ENCODE results near the gene POLDIP3.

The POLDIP3 gene

GRCh38 chr22:42596336-42596735 lies 18.3 kb downstream of the POLDIP3 start:
- no peak for TF ChIP-seq CTCF (IDR thresholded peaks at IDR 0.05; ENCODE audit: borderline replicate concordance, insufficient read depth, low read depth, low read length)

GRCh38 chr22:42595434-42595833 lies 19.2 kb downstream of the POLDIP3 start:
- TF ChIP-seq CTCF (IDR thresholded peaks at IDR 0.05; ENCODE audit: borderline replicate concordance, insufficient read depth, low read depth, low read length) = no peak
- no peak overlapping the region for H3K4me3 ChIP-seq (ENCODE audit: low read depth, low read length)

More at GRCh38 chr22:42596336-42596735, 18.3 kb downstream of the POLDIP3 start:
- H3K4me3 ChIP-seq (ENCODE audit: low read depth, low read length) = no peak overlapping the region

GRCh38 chr22:42591987-42592386 lies 22.7 kb downstream of the POLDIP3 start:
- H3K4me3 ChIP-seq (ENCODE audit: low read depth, low read length) = no peak overlapping the region
- TF ChIP-seq CTCF (IDR thresholded peaks at IDR 0.05; ENCODE audit: borderline replicate concordance, insufficient read depth, low read depth, low read length) = no peak

GRCh38 chr22:42587588-42588175 lies 27.0 kb downstream of the POLDIP3 start:
- H3K4me3 ChIP-seq (ENCODE audit: low read depth, low read length) = no peak overlapping the region
- TF ChIP-seq CTCF (IDR thresholded peaks at IDR 0.05; ENCODE audit: borderline replicate concordance, insufficient read depth, low read depth, low read length) = no peak

GRCh38 chr22:42586381-42586780 lies 28.3 kb downstream of the POLDIP3 start:
- H3K4me3 ChIP-seq (ENCODE audit: low read depth, low read length) = no peak overlapping the region
- TF ChIP-seq CTCF (IDR thresholded peaks at IDR 0.05; ENCODE audit: borderline replicate concordance, insufficient read depth, low read depth, low read length) = no peak

GRCh38 chr22:42585096-42585495 lies 29.6 kb downstream of the POLDIP3 start:
- no peak overlapping the region for H3K4me3 ChIP-seq (ENCODE audit: low read depth, low read length)
- TF ChIP-seq CTCF (IDR thresholded peaks at IDR 0.05; ENCODE audit: borderline replicate concordance, insufficient read depth, low read depth, low read length) = no peak

- no peak for TF ChIP-seq CTCF (IDR thresholded peaks at IDR 0.05; ENCODE audit: borderline replicate concordance, insufficient read depth, low read depth, low read length)
- no peak overlapping the region for H3K4me3 ChIP-seq (ENCODE audit: low read depth, low read length)
Observed at GRCh38 chr22:42584364-42584940, 30.2 kb downstream of the POLDIP3 start.

Data from GM12875 (cell line).